HG02571 (cell line): ENCODE data around the gene RIMS3.
"Not testable (repeated sequence)": the region's sequence is repeated elsewhere in the genome, so short reads cannot be mapped to it uniquely, and the experiment has no call there.

ENCODE experiments used
- ATAC-seq: cut with Tn5 transposase; IDR thresholded peaks from one replicate; pipeline ENCODE4 v1.9.1; 2021; ENCODE audit warnings: mild to moderate bottlenecking, moderate library complexity; ENCODE audit not compliant: unreplicated experiment

Gene RIMS3

DNA sequence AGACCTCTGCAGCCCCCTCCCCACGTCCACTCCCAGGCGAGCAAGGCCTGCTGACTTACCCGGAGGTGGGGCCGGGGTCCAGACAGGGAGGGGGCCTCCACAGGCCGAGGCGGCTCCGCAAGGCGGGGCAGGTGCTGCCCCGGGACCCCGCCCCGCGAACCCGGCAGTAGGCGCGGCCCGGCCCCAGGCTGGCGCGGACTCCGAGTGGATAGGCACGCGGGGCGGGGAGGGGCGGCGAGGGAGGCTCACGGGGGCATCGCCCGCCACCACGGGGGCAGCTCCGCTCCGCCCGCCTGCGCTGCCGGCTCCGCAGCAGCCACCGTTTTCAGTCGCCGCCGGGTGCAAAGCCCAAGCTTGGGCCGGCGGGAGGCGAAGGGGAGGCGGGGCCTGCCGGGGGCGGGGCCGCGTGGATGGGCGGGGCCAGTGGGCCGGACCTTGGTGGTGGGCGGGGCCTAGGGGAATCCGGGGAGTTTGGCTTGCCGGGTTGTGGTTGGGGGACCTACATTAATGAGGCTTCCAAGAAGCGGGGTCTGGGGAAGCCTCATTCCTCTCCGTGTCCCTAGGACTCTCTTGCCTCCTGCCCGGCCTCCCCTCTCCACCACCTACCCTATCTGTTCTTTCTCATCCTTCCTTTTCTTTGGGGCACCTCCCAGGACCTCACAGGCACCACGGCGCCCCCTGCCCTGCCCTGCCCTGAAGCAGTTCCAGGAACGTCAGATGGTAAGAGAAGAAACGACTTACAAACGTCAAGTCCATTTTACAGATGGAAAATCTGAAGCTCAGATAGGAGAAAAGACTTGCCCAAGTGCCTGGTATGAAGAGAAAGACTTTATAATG is at the start of gene RIMS3:
RIMS3 (minus strand) TSS at position 348 of the 837 bp plus-strand sequence. CDS start 23,757 bp downstream, outside the sequence.
- ATAC-seq: peak; percentile 68

GRCh38 chr1:40712997-40713396 is 47.5 kb upstream of the RIMS3 start:
- ATAC-seq: no peak

GRCh38 chr1:40712405-40712944 is 47.0 kb upstream of the RIMS3 start:
- ATAC-seq: no peak

DNA sequence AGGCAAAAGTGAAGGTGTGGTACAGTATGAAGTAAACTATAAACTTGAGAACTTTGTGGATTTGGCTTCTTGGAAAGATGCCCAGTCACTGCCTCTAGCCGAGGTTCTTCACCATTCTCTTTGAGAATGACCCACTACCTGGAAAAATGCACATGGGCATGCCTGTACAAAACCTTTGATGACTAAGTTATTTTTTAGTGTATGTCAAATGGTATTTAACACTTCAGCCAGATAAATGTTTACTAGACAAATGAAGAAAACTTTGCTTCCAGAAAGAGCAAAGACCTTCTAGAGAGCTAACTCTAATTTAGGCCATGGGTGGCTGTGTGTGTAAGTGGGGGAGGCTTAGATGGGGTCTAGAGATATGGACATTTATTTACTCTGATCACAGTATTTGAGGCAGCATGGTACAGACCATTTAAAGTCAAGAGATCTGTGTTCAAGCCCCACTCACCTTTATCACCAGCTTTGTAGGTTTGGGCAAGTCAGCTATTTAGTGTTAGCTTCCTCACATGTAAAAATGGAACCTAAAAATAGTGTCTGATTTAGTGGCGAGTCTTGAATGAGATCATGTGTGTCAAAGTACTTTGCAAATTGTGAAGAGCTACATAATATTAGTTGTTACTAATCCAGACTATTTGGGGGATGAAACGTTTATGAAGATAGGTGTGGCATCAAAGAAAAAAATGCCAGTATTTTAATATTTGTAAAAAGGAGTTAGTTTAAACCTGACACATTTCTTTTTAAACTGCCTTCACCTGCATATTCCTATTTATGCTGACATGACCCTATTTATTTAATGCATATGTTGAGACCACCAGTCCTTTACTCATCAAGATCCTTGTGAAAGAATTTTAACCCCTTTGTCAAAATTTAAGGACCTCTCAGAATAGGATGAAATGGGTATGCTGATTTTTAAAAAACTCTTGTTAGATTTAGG is 46.3 kb upstream of the RIMS3 start:
- no peak for ATAC-seq

DNA sequence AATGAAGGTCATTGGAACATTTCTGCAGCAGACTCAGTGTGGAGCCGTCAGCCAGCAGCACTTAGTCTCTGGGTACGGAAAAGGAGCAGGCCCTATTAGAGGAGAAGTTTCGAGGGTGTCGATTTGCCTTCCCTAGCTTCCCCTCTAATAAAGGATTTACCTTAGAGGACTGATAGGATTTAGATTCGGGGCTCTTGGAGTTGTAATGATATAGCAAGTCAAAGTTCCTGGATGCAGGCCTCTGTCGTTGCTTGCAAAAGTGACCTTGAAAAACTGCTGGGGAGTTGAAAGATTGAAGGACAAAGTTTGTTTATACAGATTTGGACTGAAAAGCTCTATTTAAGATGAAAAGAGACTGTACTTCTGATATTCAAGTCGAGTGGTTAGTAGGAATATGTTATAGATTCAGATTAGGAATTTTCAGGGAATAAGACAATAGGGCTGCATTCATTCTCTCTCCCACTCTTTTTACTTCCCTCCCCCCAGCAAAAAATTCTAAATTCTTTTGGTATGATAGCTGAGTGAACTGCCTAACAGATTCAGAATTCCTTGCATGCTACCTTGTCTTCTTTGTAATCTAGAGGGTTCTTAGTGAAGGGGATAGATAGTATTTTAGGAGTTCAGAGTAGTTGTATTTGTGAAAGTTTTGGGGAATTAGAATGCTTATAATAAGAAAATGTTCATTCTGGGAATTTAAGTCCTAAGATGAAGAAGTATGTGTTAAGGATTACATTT is 45.3 kb upstream of the RIMS3 start:
- ATAC-seq: no peak

GRCh38 chr1:40709802-40710278 is 44.4 kb upstream of the RIMS3 start:
- no peak for ATAC-seq

DNA sequence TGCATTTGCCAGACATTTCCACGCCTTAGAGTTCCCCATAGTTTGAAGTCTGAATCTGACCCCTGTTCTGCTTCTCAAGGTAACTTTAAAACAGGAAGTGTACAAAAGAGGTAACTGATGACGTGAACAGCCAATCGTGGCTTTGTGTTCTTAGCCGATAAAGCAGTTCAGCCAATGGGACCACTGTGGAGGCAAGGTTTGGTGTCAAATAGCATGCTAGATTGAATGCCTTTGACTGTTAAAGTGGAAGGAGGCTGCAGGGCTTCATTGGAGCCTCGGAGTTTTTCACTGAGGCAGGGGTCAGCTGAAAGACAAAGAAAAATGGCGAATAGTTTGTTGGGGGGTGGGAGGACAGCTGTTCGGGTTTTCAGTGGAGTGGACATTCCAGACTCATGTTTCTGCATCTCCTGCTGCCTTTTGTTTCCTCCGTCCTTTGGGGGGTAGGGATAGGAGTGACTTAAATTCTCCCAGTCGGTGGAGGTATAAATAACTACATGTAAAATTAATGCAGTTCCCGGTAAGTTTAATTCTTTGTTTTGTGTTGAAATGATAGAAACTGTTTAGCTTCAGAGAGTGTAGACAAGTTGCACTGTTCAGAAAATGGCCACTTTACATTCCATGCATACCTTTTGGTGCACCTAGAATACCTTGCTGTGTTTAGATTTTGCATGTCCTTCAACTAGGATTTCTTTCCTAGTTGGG is 43.8 kb upstream of the RIMS3 start:
- ATAC-seq: peak; percentile 90

DNA sequence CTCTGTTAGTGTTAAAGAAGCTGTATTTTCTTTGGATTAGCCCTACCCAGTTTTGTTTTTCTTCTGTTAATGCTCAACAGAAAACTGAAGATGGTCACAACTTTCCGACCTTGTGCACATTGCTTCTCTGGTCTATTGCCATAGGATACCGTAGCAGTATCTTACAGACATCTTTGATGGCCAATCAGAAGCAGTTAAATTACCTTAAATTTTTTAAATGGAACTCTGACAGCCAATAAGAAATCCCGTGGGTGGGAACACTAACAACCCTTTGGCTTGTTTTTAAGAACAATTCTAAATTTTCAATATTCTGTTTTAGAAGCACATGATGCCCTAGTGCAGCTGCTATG is 43.2 kb upstream of the RIMS3 start:
- peak; percentile 58 for ATAC-seq

DNA sequence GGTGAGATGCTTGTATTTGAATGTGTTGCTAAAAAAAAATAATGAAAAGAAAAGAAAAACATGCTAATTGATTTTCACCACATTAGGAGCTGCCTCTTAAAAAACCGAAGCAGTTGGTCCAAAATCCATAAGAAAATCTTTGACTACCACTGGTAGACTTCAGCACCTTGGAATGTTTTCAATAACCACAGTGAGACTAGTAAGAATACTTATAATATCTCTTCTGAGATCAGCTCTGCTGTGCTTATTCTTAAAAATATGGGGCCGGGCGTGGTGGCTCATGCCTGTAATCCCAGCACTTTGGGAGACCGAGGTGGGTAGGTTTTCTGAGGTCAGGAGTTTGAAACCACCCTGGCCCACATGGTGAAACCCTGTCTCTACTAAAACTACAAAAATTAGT is 41.1 kb upstream of the RIMS3 start:
- ATAC-seq: no peak

GRCh38 chr1:40704817-40705733 is 39.6 kb upstream of the RIMS3 start:
- no peak for ATAC-seq

GRCh38 chr1:40703316-40703715 is 37.8 kb upstream of the RIMS3 start:
- no peak for ATAC-seq

DNA sequence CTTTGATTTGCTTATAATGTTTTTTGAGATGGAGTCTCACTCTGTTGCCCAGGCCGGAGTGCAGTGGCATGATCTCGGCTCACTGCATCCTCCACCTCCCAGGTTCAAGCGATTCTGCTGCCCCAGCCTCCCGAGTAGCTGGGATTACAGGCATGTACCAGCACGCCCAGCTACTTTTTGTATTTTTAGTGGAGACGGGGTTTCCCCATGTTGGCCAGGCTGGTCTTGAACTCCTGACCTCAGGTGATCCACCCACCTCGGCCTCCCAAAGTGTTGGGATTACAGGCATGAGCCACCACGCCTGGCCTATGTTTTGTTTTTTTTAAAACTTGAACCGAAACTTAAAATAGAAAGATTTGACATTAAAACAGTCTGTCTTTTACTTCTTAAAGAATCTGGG is 37.3 kb upstream of the RIMS3 start:
- not testable (repeated sequence) for ATAC-seq

DNA sequence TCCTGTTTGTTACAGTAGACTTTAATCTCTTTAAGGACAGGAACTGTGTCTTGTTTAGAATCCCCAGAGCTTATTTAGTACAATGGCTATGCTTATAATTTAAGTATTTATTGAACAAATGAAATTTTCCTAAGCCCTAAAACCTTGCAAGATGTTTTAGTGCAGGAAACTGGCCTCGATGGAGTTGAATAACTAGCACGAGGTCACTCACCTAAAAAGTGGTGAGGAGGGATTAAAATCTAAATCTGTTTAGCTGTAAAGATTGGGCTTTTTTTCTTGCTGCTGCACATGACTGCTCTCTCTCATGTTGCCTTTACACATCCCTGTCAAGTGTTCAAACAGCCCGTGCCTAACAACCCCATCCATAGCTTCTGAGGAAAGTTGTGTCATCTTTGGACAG is 36.2 kb upstream of the RIMS3 start:
- ATAC-seq: no peak

- ATAC-seq: peak; percentile 58
Measured at GRCh38 chr1:40699787-40700186, 34.3 kb upstream of the RIMS3 start.

DNA sequence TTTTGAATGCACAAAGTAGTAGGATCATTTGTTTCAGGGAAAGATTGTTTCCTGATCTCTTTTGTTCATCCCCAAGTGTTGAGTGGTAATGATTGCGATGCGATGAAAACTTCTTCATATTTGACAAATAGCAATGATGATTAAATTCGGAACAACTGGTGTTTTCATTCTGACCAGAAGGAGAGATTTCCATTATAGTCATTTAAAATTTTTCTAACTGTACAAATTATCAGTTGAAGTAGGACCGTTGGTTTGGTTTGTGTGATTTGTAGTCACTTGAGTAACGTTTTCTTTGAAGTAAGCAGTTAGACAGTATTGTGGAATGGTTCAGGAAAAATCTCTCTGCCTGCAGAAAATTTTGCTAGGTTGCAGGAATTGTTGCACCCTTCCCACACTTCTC is 32.0 kb upstream of the RIMS3 start:
- ATAC-seq: no peak

- no peak for ATAC-seq
Measured at GRCh38 chr1:40696294-40696693, 30.8 kb upstream of the RIMS3 start.

- no peak for ATAC-seq
Measured at GRCh38 chr1:40694353-40694874, 28.9 kb upstream of the RIMS3 start.

DNA sequence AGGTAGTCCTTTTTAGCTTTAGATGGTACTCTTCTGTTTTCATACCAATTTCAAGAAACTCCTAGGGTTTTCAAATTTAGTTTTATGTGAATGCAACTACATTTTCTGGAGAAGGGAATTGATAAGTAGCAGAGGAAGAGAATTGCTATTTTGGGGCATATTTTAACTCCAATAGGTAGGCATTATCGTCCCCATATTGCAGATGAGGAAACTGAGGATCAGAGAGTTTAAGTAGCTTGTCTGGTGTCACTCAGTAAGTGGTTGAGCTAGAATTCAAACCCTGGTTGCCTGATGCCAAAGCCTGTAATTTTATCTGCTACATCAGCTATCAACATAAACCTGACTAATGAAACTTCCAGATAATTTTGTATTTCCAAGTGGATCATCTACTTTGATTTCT is 27.9 kb upstream of the RIMS3 start:
- ATAC-seq: no peak

- peak; percentile 1 for ATAC-seq
Measured at GRCh38 chr1:40692429-40692895, 27.0 kb upstream of the RIMS3 start.
